ENCODE results near the gene MYO18B.

MYO18B gene

DNA sequence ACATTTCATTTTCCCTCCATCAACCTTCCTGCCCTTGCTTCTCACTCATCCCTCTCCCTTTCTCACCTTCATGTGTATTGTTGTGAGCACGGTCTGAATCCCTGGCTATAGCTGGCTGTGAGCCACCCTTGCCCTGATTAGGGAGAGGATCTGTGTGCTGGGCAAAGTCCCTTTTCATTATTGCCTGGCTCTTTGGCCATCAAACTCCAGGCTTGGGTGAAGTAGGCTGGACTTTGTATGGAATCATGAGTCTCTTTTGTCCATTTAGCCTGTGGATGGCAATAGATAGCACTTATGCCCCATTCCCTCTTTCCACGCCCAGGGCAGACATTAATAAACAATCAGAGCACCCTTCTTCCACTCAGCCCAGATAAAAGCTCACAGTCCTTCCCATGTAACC lies 6.7 kb downstream of the MYO18B start:
- no peak for DNase-seq (ENCODE audit: low read depth)

GRCh38 chr22:25749420-25750169 lies 7.6 kb downstream of the MYO18B start:
- DNase-seq (ENCODE audit: low read depth) = no peak

DNA sequence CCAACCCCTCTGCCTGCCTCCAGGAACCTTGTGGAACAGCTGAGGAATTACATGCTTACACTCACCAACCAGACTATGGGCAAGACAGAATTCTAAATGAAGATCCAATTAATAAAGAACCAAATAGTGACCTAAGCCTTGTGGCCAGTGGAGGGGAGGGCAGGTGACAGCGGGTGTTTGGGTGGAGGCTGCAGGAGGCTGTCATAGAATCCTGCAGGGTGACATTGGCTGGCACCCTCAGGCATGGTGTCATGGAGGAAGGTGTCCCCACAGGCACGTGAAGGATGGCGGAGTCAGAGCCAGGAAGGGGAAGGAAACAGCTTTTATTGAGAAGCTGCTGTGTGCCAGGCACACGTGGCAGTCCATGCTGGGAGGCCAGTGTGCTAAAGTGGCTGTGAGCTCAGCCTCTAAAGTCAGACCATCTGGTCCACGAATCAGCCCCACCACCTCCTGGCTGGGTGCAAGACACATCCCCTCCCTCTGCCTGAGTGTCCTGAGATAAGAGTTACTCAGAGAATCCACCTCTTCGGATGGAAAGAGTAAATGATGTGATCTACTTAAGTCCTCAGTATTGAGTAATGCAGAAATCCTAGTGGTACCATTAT lies 8.7 kb downstream of the MYO18B start:
- DNase-seq (ENCODE audit: low read depth) = no peak

- no peak for DNase-seq (ENCODE audit: low read depth)
These were observed 9.2 kb downstream of the MYO18B start for GRCh38 chr22:25751174-25751581.

DNA sequence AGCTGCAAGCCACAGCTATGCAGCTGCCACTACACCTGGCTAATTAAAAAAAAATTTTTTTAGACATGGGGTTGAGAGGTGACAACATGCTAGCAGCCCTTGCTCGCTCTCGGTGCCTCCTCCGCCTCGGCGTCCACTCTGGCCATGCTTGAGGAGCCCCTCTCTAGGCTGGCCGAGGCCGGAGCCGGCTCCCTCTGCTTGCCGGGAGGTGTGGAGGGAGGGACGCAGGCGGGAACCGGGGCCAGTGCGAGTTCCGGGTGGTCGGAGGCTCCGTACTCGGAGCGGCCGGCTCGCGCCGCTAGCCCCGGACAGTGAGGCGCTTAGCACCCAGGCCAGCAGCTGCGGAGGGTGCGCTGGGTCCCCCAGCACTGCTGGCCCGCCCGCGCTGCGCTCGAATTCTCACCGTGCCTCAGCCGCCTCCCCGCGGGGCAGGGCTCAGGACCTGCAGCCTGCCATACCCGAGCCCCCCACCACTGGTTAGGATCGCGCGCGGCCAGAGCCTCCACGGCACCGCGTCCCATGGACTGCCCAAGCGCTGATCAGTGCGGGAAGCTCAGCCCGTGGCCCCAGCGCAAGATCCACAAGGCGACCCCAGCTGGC lies 10.7 kb downstream of the MYO18B start:
- no peak for DNase-seq (ENCODE audit: low read depth)

DNA sequence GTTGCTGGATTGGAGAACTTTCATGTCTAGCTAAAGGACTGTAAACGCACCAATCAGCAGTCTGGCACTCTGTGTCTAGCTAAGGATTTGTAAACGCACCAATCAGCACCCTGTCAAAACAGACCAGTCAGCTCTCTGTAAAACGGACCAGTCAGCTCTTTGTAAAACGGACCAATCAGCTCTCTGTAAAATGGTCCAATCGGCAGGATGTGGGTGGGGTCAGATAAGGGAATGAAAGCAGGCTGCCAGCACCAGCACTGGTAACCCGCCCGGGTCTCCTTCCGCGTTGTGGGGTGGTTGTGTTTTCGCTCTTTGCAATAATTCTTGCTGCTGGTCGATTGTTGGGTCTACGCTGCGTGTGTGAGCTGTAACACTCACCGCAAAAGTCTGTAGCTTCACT lies 11.3 kb downstream of the MYO18B start:
- no peak for DNase-seq (ENCODE audit: low read depth)

DNA sequence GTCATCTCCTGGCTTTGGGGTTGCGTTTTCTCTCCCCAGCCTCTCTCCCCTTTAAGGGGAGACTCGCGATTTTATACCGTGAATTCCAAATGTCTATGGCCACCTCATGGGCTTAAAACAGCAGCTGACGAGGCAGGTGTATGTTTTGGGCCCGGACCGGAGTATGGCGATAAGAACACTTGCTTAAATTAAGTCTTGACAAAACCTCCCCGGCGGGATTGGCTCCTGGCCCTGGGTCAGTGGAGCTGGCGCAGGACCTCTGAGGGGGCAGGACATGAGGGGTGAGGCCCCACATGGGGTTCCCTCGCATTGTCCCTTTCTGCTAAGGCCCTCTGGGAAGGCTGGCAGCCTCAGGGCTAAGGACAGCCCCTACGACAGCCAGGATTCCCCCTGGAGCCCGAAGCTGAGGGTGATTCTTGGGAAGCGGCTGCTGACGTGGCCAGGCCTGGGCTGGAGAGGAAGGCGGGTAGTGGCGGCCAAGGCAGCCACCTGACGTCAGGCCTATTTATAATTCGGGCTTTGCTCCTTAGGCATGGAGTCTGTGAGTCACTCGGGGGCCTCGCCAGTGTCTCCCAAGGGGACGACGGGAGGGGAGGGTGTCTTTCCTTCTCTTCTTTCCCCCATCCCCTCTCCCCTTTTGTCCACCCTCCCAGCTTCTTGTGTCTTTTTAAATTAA lies 12.7 kb downstream of the MYO18B start:
- no peak for DNase-seq (ENCODE audit: low read depth)

- no peak for DNase-seq (ENCODE audit: low read depth)
These were observed 15.7 kb downstream of the MYO18B start for GRCh38 chr22:25757686-25758085.

DNA sequence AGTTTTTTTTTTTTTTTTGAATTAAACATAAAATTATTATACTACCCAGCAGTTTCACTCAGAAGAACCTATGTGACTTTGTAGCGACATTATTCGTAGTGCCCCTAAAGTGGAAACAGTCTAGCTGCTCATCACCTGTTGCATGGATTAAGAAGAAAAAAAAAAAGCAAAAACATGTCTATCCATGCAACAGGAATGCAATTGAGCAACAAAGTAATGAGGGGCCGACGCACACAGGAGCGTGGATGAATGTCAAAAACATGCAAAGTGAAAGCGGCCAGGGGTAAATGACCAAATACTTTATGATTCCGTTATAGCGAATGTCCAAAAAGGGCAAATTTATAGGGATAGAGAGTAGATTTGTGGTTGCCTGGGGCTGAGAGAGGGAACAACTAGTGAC lies 16.3 kb downstream of the MYO18B start:
- DNase-seq (ENCODE audit: low read depth) = no peak

DNA sequence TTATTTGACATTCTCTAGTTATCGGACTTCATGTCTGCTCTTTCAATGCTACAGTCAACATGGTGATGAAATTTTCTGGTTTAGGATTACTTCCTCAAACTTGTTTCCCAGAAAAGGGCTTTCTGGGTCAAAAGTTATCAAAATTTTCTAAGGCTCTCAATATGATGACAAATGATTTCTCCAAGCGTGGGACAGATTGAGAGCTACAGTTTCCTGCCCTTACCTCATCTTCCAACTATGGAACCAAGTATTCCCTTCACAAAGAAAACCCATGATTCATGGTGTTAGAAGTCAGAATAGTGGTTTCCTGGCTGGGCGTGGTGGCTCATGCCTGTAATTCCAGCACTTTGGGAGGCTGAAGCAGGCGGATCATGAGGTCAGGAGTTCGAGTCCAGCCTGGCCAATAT lies 17.8 kb downstream of the MYO18B start:
- no peak for DNase-seq (ENCODE audit: low read depth)

- no peak for DNase-seq (ENCODE audit: low read depth)
These were observed 18.3 kb downstream of the MYO18B start for GRCh38 chr22:25760294-25760693.

- DNase-seq (ENCODE audit: low read depth) = no peak
These were observed 19.0 kb downstream of the MYO18B start for GRCh38 chr22:25760848-25761595.

DNA sequence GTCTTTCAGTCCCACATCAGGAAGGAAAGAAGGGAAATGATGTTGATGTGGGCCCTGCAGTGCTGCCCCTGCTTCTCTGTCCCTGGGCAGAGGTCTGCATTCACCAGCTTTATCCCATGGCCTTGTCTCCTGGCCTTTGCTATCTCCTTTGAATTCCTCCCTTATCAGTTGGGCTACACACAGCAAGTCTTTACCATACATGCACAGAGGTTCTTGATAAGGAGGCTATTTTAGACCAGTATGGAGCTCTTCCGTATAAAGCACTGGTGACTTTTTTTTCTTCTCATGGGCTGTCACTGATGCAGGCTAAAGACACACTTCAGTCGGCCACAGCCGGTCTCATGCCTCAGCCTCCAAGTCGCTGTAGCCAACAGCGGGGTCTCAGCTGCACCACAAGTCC lies 20.2 kb downstream of the MYO18B start:
- DNase-seq (ENCODE audit: low read depth) = peak; percentile 68

DNA sequence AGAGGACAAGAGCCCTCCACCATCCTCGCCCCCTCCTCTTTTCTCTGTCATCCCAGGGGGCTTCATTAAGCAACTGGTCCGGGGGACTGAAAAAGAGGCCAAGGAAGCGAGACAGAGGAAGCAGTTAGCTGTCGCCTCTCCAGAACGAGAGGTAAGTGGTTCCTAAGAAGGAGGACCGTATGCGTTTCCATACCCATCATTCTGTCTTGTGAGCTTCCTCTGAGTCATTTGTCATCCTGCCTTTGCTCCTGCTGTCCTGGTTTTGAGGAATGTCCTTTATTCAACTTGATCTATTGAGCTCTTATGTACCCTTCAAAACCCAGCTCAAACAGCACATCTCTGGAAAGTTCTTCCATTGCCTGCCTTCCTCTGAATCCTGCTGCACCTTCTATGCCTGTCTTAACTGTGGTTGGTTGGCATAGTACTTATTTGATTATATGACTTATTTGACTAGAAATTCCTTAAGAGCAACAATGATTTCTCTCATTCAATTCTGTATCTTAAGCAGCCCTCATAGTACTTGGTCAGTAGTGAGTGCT lies 21.3 kb downstream of the MYO18B start:
- DNase-seq (ENCODE audit: low read depth) = no peak

GRCh38 chr22:25764270-25765015 lies 22.5 kb downstream of the MYO18B start:
- no peak for DNase-seq (ENCODE audit: low read depth)

DNA sequence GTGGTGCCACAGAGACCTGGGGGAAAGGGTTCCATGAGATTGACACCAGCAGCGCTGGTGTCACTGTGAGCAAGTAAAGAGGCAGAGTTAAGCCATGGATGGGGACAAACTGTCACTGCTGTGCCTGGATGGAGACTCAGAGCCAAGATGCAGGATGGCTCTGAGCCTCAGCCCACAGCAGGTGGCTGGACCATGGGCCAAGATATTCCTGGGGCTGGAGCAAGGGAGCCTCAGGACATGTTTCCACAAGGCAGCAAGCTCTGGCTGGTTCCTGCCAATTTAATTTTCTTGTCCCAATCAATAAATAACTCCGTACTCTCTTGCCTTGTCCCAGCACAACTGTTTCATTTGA lies 23.0 kb downstream of the MYO18B start:
- DNase-seq (ENCODE audit: low read depth) = no peak

DNA sequence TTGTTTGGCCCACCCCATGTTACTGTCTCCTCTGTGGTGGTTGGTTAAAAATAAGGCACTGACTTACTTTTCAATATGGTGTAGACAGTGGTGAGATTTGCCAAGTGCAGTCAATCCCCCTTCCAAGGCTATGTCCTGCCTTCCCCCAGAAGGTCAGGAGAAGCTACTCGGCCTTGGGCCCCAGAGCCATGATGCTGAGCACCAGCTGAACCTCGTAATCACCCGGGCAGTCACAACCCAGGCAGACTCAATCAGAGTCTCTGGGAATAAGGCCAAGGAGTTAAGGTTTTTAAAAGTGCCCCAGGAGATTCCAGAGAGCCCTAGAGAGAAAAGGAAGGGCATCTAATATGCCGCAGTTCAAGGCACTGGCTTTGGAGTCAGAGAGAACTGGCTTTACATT lies 23.8 kb downstream of the MYO18B start:
- DNase-seq (ENCODE audit: low read depth) = no peak

DNA sequence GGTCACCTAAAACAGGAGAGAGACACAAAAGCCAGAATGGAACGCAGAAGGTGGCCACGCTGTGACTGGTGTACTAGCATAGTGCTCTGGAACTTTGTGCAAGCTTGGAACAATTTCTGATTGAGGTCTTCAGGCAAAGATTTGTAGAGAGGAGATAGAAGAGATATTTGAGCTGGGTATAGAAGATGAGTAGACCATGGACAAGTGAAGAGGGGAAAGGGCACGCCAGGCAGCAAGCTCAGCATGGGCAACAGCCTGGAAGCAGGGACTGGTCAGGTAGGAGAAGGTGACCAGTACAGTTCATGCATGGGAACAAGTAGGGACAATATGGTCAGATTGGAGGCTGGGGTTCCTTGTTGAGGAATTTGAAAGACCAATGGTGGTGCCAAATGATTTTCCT lies 24.4 kb downstream of the MYO18B start:
- DNase-seq (ENCODE audit: low read depth) = no peak

DNA sequence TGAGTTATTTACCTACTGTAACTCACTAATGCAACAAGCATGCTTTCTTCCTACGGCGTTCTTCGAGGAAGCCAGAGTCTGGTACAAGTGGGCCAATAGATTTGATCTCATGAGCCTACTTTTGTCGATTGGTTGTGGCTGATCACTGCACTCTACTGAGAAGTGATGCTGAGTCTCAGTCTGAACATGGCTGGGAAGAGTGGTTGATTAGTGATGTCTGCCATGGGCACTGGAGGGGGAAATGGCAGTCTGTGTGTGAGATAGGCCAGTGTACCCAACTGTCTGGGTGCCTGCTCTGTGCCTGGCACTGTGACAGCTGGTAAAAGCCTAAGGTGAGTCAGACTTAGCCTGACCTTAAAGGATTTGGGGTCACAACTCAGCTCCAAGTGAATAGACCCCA lies 28.3 kb downstream of the MYO18B start:
- no peak for DNase-seq (ENCODE audit: low read depth)

DNA sequence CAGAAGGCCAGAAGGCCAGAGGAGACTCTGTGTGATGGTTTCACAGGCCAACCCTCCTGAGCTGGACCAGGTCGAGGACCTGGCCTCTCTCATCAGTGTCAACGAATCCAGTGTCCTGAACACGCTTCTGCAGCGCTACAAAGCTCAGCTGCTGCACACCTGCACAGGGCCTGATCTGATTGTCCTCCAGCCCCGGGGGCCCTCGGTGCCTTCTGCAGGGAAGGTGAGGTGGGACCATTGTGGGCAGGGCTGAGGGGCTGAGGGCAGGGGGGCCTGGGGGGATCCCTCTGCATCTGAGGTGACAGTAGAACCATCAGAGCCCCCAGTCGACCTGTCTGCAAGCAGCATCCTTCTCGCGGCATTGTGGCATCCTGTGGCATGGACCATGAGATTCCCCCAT lies 30.3 kb downstream of the MYO18B start:
- DNase-seq (ENCODE audit: low read depth) = no peak

- no peak for DNase-seq (ENCODE audit: low read depth)
These were observed 32.6 kb downstream of the MYO18B start for GRCh38 chr22:25774575-25775026.
